ENCODE data around the gene METTL3. TPM values are rescaled to one million over a fixed set of nuclear protein-coding genes. Genes with fewer than 3 reads are reported as not detected.
A peak's percentile ranks its signal among the peaks of the same experiment; 100 is the strongest.

Gene METTL3
- total RNA-seq, 1 experiment from 2014 or later, result 42.2 TPM

GRCh38 chr14:21535545-21536417, 24.6 kb upstream of the METTL3 start:
- CTCF ChIA-PET, result interaction anchor here (1.0 kb wide), 1 partner anchor 9 kb away, joined by 3 read pairs; no protein-coding TSS in a partner anchor
- no TSS peak for BruUV-seq (replicated peaks)
- TF ChIP-seq, protein P1, sequence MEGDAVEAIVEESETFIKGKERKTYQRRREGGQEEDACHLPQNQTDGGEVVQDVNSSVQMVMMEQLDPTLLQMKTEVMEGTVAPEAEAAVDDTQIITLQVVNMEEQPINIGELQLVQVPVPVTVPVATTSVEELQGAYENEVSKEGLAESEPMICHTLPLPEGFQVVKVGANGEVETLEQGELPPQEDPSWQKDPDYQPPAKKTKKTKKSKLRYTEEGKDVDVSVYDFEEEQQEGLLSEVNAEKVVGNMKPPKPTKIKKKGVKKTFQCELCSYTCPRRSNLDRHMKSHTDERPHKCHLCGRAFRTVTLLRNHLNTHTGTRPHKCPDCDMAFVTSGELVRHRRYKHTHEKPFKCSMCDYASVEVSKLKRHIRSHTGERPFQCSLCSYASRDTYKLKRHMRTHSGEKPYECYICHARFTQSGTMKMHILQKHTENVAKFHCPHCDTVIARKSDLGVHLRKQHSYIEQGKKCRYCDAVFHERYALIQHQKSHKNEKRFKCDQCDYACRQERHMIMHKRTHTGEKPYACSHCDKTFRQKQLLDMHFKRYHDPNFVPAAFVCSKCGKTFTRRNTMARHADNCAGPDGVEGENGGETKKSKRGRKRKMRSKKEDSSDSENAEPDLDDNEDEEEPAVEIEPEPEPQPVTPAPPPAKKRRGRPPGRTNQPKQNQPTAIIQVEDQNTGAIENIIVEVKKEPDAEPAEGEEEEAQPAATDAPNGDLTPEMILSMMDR (IDR thresholded peaks at IDR 0.05; ENCODE audit: unreplicated experiment), result no peak
- DNase-seq, result no peak
- peak overlapping the region; percentile 12 for H3K4me3 Mint-ChIP-seq (ENCODE audit: low read depth, unreplicated experiment)
- H3K9me3 Mint-ChIP-seq (ENCODE audit: low read depth, unreplicated experiment), result no peaks in the 10 kb centered on the region
- H3K27me3 Mint-ChIP-seq (ENCODE audit: unreplicated experiment), result peaks cover 75% of the 10 kb centered on the region
- no peak overlapping the region for H3K27ac Mint-ChIP-seq (ENCODE audit: unreplicated experiment)
- intact Hi-C loops (cut with micrococcal nuclease; ENCODE audit: unreplicated experiment), result no loop called here
- no peaks in the 10 kb centered on the region for H3K36me3 Mint-ChIP-seq (ENCODE audit: insufficient read depth, unreplicated experiment)
- peaks cover 14% of the 10 kb centered on the region for H3K4me1 Mint-ChIP-seq (ENCODE audit: low read depth, unreplicated experiment)

DNA sequence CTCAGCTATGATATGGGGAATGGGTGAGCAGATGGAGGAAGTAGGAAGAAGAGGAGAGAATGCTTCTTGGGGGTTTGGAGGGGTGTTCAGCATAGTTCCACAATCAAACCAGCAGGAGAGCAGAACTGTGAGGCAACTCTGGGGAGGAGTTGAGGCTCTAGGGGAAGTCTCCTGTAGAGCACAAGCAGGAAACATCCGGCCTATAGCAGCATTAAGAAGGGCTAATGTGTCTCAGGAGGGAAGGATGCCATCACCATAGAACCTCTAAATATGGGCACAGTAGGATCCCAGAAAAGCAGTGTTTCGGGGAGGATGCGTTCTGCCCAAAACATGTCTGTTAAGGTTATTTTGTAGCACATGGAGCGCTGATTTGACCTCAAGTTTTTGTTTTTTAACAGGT, 23.4 kb upstream of the METTL3 start:
- CTCF ChIA-PET, result no interaction called here
- H3K36me3 Mint-ChIP-seq (ENCODE audit: insufficient read depth, unreplicated experiment), result no peaks in the 10 kb centered on the region
- H3K27ac Mint-ChIP-seq (ENCODE audit: unreplicated experiment), result no peak overlapping the region
- H3K9me3 Mint-ChIP-seq (ENCODE audit: low read depth, unreplicated experiment), result no peaks in the 10 kb centered on the region
- DNase-seq, result no peak
- peaks cover 14% of the 10 kb centered on the region for H3K4me1 Mint-ChIP-seq (ENCODE audit: low read depth, unreplicated experiment)
- TF ChIP-seq, protein P1 (IDR thresholded peaks at IDR 0.05; ENCODE audit: unreplicated experiment), result no peak
- intact Hi-C loops (cut with micrococcal nuclease; ENCODE audit: unreplicated experiment), result no loop called here
- BruUV-seq (replicated peaks), result no TSS peak
- H3K27me3 Mint-ChIP-seq (ENCODE audit: unreplicated experiment), result peaks cover 70% of the 10 kb centered on the region
- no peak overlapping the region for H3K4me3 Mint-ChIP-seq (ENCODE audit: low read depth, unreplicated experiment)

DNA sequence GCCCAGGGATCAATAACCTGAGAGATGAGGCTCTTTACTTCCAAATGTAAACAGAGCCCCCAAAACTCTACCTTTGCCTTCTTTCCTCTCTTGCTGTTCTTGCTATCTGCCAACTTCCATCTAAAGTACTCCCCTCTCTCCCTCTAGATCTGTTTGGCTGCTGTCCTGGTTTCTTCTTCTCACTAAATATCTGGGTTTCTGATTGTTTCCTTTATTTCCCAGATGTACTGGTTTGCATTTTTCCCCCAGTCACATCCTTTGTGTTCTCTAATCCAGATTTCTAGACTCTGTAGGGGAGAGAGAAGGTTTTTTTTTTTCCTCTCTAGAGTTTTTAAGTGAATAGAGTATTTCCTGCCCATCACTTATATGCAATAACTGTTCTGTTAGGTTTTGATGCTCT, 22.2 kb upstream of the METTL3 start:
- H3K27ac Mint-ChIP-seq (ENCODE audit: unreplicated experiment), result no peak overlapping the region

GRCh38 chr14:21529515-21529914, 18.4 kb upstream of the METTL3 start:
- no TSS peak for BruUV-seq (replicated peaks)

More for the DNA sequence above, 22.2 kb upstream of the METTL3 start:
- BruUV-seq (replicated peaks), result no TSS peak
- no peaks in the 10 kb centered on the region for H3K9me3 Mint-ChIP-seq (ENCODE audit: low read depth, unreplicated experiment)
- H3K36me3 Mint-ChIP-seq (ENCODE audit: insufficient read depth, unreplicated experiment), result no peaks in the 10 kb centered on the region
- H3K27me3 Mint-ChIP-seq (ENCODE audit: unreplicated experiment), result peaks cover 57% of the 10 kb centered on the region
- intact Hi-C loops (cut with micrococcal nuclease; ENCODE audit: unreplicated experiment), result no loop called here
- peaks cover 14% of the 10 kb centered on the region for H3K4me1 Mint-ChIP-seq (ENCODE audit: low read depth, unreplicated experiment)
- no peak for DNase-seq
- TF ChIP-seq, protein P1 (IDR thresholded peaks at IDR 0.05; ENCODE audit: unreplicated experiment), result no peak
- H3K4me3 Mint-ChIP-seq (ENCODE audit: low read depth, unreplicated experiment), result no peak overlapping the region
- CTCF ChIA-PET, result no interaction called here

More at GRCh38 chr14:21529515-21529914, 18.4 kb upstream of the METTL3 start:
- H3K4me1 Mint-ChIP-seq (ENCODE audit: low read depth, unreplicated experiment), result no peaks in the 10 kb centered on the region
- no peak for DNase-seq
- TF ChIP-seq, protein P1 (IDR thresholded peaks at IDR 0.05; ENCODE audit: unreplicated experiment), result no peak
- peaks cover 11% of the 10 kb centered on the region for H3K36me3 Mint-ChIP-seq (ENCODE audit: insufficient read depth, unreplicated experiment)
- H3K9me3 Mint-ChIP-seq (ENCODE audit: low read depth, unreplicated experiment), result no peaks in the 10 kb centered on the region
- no peak overlapping the region for H3K27ac Mint-ChIP-seq (ENCODE audit: unreplicated experiment)
- no peak overlapping the region for H3K4me3 Mint-ChIP-seq (ENCODE audit: low read depth, unreplicated experiment)
- CTCF ChIA-PET, result interaction anchor here (0.7 to 1.3 kb wide), 2 partner anchors 9 to 34 kb away, joined by 3 to 4 read pairs; no protein-coding TSS in a partner anchor
- intact Hi-C loops (cut with micrococcal nuclease; ENCODE audit: unreplicated experiment), result no loop called here
- H3K27me3 Mint-ChIP-seq (ENCODE audit: unreplicated experiment), result peaks cover 24% of the 10 kb centered on the region

All from Calu3 (cell line).